SU-DHL-6 (cell line): ENCODE data around the gene BCAS3.
A peak's percentile ranks its signal among the peaks of the same experiment; 100 is the strongest.

Experiments used
- H2AFZ ChIP-seq: fragments of 200-600 bp; sonication (generic); 2 replicates; pipeline ENCODE4 v1.6.1; 2014; ENCODE audit warnings: low read depth, mild to moderate bottlenecking, moderate library complexity, mixed read lengths, antibody characterized with exemption, low read length; ENCODE audit not compliant: severe bottlenecking
- H3F3A ChIP-seq: fragments of 200-600 bp; shearing (Covaris generic); 2 replicates; pipeline ENCODE4 v1.6.0; 2016; ENCODE audit warnings: antibody characterized with exemption, mild to moderate bottlenecking; ENCODE audit not compliant: insufficient read depth
- H3K27ac ChIP-seq: fragments of 200-600 bp; sonication (generic); 2 replicates; pipeline ENCODE4 v1.5.1; 2016; ENCODE audit warnings: low read depth, mild to moderate bottlenecking, low read length, moderate library complexity, mixed read lengths
- H3K27me3 ChIP-seq: fragments of 200-600 bp; sonication (generic), shearing (Covaris generic); 2 replicates; pipeline ENCODE4 v1.6.0; 2014; ENCODE audit warnings: mild to moderate bottlenecking, low read length
- H3K36me3 ChIP-seq: fragments of 200-600 bp; sonication (generic); 2 replicates; pipeline ENCODE4 v1.6.1; 2014; ENCODE audit warnings: mild to moderate bottlenecking, low read length, mixed read lengths
- H3K4me2 ChIP-seq: fragments of 300-600, 200-600 bp; shearing (Covaris generic), sonication (generic); 2 replicates; pipeline ENCODE4 v1.6.0; 2014; ENCODE audit warnings: low read length, low read depth, mild to moderate bottlenecking; ENCODE audit not compliant: poor library complexity, severe bottlenecking
- H3K4me3 ChIP-seq: fragments of 200-600 bp; sonication (generic); 2 replicates; pipeline ENCODE4 v1.5.1; 2014; ENCODE audit warnings: antibody characterized with exemption, low read length, mild to moderate bottlenecking, mixed read lengths; ENCODE audit not compliant: insufficient read depth, poor library complexity, severe bottlenecking
- H3K79me2 ChIP-seq: fragments of 200-600 bp; sonication (generic); 2 replicates; pipeline ENCODE4 v1.6.1; 2014; ENCODE audit warnings: mild to moderate bottlenecking, low read length, moderate library complexity; ENCODE audit not compliant: insufficient read depth
- H3K9ac ChIP-seq: fragments of 200-600 bp; sonication (generic); 2 replicates; pipeline ENCODE4 v1.7.0; 2014; ENCODE audit warnings: mild to moderate bottlenecking, low read length
- H3K9me2 ChIP-seq: fragments of 200-600 bp; sonication (generic); replicated peaks from 2 replicates; pipeline ENCODE4 v1.6.1; 2014; ENCODE audit warnings: low read length; ENCODE audit not compliant: insufficient read depth
- H3K9me3 ChIP-seq: fragments of 200-600 bp; sonication (generic); 2 replicates; pipeline ENCODE4 v1.6.1; 2014; ENCODE audit warnings: low read length, mixed read lengths; ENCODE audit not compliant: insufficient read depth
- H4K20me1 ChIP-seq: fragments of 200-600 bp; sonication (generic); 2 replicates; pipeline ENCODE4 v1.6.1; 2014; ENCODE audit warnings: low read depth, mild to moderate bottlenecking, antibody characterized with exemption, low read length, moderate library complexity, mixed read lengths
- CTCF ChIP-seq: fragments of 200-600 bp; sonication (generic); IDR thresholded peaks from one replicate; pipeline ENCODE4 v1.5.1; 2017; ENCODE audit warnings: antibody characterized with exemption, mild to moderate bottlenecking, low read length, moderate library complexity; ENCODE audit not compliant: insufficient read depth, poor library complexity, severe bottlenecking
- EZH2phosphoT487 ChIP-seq: fragments of 200-600 bp; sonication (generic), shearing (Covaris generic); conservative IDR thresholded peaks from 2 replicates; pipeline ENCODE4 v1.6.1; 2018; ENCODE audit warnings: mild to moderate bottlenecking, antibody characterized with exemption, low read length, moderate library complexity, mixed read lengths

BCAS3 gene

DNA sequence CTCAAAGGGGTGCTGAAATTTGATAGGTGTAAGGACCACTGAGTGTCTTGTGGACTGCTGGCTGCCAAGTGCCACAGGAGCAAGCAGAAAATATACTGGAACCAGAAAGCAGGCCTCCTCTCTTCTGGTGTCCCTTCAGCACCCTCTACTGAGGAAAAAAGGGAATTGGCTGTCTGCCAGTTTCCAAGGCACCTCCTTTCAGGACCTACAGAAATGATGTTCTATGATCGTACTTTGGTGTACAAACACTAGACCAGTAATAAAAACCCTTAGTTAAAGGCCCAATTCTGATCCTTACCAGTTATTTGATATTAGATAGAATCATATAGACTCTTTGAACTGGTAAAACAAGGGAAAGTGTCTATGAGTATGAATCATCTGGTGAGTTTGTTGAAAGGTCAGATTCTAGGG lies 35.8 kb upstream of the BCAS3 start:
- H3K9ac ChIP-seq = no peak overlapping the region
- H3K9me3 ChIP-seq = no peaks in the 10 kb centered on the region
- peaks cover 16% of the 10 kb centered on the region; the same call in 1 of the 2 replicates for H3K79me2 ChIP-seq
- H3K4me2 ChIP-seq = no peak overlapping the region
- no peak overlapping the region for H3K27ac ChIP-seq
- peaks cover 10% of the 10 kb centered on the region; the same call in 1 of the 2 replicates for H3F3A ChIP-seq
- no peak overlapping the region for H3K4me3 ChIP-seq
- no peaks in the 10 kb centered on the region for H3K36me3 ChIP-seq
- no peaks in the 10 kb centered on the region for H3K9me2 ChIP-seq
- no peaks in the 10 kb centered on the region for H3K27me3 ChIP-seq
- TF ChIP-seq CTCF (peak; percentile 33), EZH2phosphoT487 (no peak)
- no peak overlapping the region for H2AFZ ChIP-seq
- no peaks in the 10 kb centered on the region for H4K20me1 ChIP-seq

DNA sequence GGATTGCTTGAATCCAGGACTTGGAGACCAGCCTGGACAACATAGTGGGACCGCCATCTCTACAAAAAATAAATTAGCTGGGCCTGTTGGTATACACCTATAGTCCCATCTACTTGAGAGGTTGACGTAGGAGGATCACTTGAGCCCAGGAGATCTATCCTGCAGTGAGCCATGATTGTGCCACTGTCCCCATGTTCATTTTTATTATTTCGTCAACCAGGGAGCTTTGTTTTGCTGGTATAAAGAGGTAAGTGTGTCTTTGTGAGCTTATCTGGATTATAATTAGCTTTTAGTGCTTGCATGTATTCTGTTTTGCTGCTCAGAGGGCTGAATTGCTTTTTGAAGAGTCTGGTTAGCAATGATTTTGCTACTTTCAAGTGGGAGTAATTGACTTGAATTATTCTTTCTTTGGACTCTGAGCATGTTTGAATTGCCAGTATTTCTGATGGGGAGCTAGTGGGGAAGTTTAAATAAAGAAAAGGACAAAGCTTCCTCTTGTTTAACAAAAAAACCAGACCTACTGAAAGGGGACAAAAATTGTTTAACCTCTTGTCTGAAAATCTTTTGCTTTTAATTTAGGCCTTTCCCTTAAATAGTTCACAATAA lies 31.6 kb upstream of the BCAS3 start:
- no peak overlapping the region for H3K9ac ChIP-seq
- H3K79me2 ChIP-seq = peaks cover 14% of the 10 kb centered on the region; the same call in 1 of the 2 replicates
- H3K27ac ChIP-seq = no peak overlapping the region
- H3F3A ChIP-seq = no peaks in the 10 kb centered on the region
- no peaks in the 10 kb centered on the region for H3K9me2 ChIP-seq
- no peak overlapping the region for H3K4me3 ChIP-seq
- no peak overlapping the region for H2AFZ ChIP-seq
- H3K27me3 ChIP-seq = no peaks in the 10 kb centered on the region
- H3K4me2 ChIP-seq = no peak overlapping the region
- TF ChIP-seq CTCF (no peak), EZH2phosphoT487 (no peak)
- H3K9me3 ChIP-seq = no peaks in the 10 kb centered on the region
- no peaks in the 10 kb centered on the region; the same call in 1 of the 2 replicates for H4K20me1 ChIP-seq
- peaks cover 4% of the 10 kb centered on the region; the same call in 1 of the 2 replicates for H3K36me3 ChIP-seq

GRCh38 chr17:60646701-60647100 lies 30.9 kb upstream of the BCAS3 start:
- Histone ChIP-seq H3F3A (peaks cover 1% of the 10 kb centered on the region; the same call in 1 of the 2 replicates), H3K79me2 (peaks cover 14% of the 10 kb centered on the region; the same call in 1 of the 2 replicates), H3K9ac (no peak overlapping the region), H3K27ac (no peak overlapping the region), H2AFZ (no peak overlapping the region), H3K4me3 (no peak overlapping the region), H3K36me3 (peaks cover 4% of the 10 kb centered on the region; the same call in 1 of the 2 replicates), H3K9me3 (no peaks in the 10 kb centered on the region), H3K27me3 (no peaks in the 10 kb centered on the region), H3K4me2 (no peak overlapping the region), H3K9me2 (no peaks in the 10 kb centered on the region), H4K20me1 (no peaks in the 10 kb centered on the region; the same call in 1 of the 2 replicates)
- TF ChIP-seq CTCF = no peak
- no peak for TF ChIP-seq EZH2phosphoT487
